Measurements from ENCODE around the gene AMBP. TPM values are rescaled to one million over a fixed set of nuclear protein-coding genes. Genes with fewer than 3 reads are reported as not detected.
A peak's percentile ranks its signal among the peaks of the same experiment; 100 is the strongest.

AMBP gene
- total RNA-seq, 1 donor from 2014 or later = 0.51 TPM

DNA sequence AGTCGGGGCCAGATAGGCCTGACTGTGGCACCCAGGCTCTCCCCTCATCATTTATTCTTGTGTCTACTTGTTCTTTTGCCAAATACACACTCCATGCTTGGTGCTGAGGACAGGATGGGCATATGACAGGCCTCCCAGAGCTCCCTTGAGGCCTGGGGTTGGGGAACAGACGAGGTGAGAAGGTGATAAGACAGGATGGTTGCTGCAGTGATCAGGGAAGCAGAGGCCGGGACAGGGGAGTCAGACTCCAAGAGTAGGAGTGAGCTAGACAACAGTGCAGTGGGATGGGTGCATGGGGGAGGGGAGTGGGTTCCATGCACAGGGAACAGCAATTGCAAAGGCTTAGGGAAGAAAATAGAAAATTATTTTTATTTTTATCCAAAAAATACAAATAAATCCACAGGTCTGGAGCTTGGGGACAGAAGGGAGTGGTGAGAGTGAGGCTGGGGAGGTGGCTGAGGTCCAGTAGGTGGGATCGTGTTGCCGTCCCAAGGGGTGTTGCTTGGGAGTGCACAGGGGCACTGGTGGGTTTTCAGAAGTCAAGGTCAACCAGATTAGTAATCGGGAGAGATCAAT lies 3.4 kb upstream of the AMBP start:
- intact Hi-C loops (cut with DNase I) = loop anchor here (2.0 kb wide), 1 partner anchor 209 kb away; no protein-coding TSS in a partner anchor
- ATAC-seq (ENCODE audit: poor library complexity) (no peak), DNase-seq (no peak)

- no peak for ATAC-seq (ENCODE audit: poor library complexity)
- DNase-seq = no peak
- intact Hi-C loops (cut with DNase I) = no loop called here
These were observed 2.8 kb upstream of the AMBP start for GRCh38 chr9:114080773-114081440.

GRCh38 chr9:114080195-114080772 lies 2.2 kb upstream of the AMBP start:
- DNase-seq = no peak
- intact Hi-C loops (cut with DNase I) = no loop called here
- ATAC-seq (ENCODE audit: poor library complexity) = no peak

GRCh38 chr9:114078781-114079156 lies 669 bp upstream of the AMBP start:
- DNase-seq (no peak), ATAC-seq (ENCODE audit: poor library complexity) (no peak)
- intact Hi-C loops (cut with DNase I) = no loop called here

GRCh38 chr9:114077162-114077837 lies 800 bp downstream of the AMBP start:
- DNase-seq = no peak
- intact Hi-C loops (cut with DNase I) = no loop called here
- no peak for ATAC-seq (ENCODE audit: poor library complexity)

DNA sequence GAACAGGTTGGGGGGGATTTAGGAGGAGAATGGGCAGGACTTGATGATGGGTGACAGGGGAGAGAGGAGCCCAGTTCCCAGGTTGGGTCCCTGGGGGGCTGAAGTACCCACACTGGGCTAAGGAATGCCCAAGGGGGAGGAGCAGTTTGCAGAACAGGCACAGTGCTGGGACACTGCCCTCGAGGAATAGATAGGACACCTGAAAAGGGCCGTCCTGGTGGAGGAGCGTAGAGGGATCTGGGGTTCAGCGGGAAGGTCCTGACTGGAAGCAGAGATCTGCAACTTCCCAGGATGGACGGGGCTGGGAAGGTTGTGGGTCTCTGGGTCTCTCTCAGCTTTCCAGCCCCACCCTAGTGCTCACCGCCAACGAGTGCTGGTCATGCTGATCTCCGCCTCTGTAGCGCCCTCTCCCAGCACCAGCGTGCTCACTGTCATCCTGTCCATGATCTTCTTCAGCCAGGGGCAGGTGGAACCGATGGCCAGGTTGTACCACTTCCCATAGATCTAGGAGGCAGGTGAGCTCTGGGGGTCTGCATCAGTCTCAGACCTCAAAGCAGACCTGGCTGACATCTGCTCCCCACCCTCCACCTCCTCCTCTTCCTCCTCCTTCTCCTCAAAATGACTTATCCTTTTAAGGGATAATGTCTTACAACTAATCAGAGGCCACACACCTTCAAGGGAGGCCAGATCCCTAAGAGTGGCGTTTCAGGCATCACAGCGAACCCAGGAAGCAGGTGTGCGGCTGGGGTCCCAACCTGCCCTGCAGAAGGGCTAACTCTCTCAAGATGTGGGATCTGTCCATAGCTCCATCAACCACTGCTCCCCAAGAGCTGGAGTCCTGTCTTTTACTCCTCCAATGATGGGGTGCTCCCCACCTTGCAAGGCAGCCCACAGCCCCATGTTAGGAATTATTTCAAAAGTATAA lies 1.6 kb downstream of the AMBP start:
- ATAC-seq (ENCODE audit: poor library complexity) (no peak), DNase-seq (no peak)
- intact Hi-C loops (cut with DNase I) = no loop called here

DNA sequence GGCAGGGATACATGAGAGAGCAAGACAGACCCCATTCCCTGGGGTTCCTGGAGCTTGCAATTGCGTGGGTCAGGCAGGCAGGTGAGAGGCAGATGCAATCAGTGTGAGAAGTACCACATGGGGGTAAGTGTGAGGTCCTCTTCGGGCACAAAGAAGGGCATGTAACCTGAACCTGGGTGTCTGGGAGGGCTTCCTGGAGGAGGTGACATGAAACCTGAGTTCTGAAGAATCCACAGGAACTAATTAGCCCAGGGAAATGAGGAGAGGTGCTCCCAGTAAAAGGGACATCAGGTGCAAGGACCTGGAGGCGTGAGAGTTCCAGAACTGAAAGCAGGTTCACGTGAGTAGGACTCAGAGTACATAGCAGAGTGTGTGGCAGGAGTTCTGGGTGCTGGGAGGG lies 2.5 kb downstream of the AMBP start:
- no peak for DNase-seq
- ATAC-seq (ENCODE audit: poor library complexity) = no peak
- intact Hi-C loops (cut with DNase I) = no loop called here

DNA sequence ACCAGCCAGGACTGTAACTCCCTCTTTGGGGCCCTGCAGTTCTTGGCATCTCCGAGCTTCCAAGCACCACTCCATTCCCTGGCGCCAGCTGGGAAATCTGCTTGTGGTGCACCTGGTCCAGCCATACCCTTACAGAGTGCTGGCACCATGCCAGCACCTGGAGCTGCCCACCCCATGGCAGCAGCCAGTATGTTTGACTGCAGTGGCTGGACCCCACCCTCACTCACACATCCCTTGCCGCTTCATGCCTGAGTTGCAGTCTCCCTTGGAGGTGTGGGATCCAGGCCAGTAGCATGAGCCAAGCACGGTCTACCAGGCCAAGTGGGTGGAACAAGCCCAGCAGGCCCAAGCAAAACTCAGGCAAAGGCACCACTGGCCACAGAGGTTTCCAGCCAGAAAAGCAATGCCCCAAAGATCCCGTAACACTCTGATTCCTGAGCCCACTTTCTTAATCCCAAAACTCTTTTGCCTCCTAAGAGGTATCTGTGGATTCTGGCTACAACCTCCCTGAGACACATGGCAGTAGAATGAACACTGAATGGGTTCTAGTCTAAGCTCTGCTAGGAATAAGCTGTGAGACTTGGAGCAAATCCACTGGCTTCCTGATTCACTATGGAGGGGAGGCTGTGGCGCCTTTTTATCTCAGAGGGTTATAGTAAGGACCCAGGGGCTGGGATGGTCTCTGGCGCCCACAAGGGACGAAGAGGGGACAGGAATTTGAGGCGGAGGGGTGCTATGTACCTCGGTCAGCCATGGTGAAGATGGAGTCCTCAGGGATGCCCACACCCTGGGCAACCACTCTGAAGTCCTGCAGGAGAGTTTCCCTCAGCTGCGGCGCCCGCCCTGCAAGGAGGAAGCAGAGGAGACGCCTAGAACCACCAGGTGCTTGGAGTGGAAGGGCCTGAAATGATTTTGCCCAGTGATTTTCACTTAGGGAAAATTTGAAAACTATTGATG lies 5.6 kb downstream of the AMBP start:
- peak; percentile 94 for ATAC-seq (ENCODE audit: poor library complexity)
- DNase-seq = peak; percentile 81
- intact Hi-C loops (cut with DNase I) = no loop called here

GRCh38 chr9:114071197-114071795 lies 6.8 kb downstream of the AMBP start:
- no peak for ATAC-seq (ENCODE audit: poor library complexity)

DNA sequence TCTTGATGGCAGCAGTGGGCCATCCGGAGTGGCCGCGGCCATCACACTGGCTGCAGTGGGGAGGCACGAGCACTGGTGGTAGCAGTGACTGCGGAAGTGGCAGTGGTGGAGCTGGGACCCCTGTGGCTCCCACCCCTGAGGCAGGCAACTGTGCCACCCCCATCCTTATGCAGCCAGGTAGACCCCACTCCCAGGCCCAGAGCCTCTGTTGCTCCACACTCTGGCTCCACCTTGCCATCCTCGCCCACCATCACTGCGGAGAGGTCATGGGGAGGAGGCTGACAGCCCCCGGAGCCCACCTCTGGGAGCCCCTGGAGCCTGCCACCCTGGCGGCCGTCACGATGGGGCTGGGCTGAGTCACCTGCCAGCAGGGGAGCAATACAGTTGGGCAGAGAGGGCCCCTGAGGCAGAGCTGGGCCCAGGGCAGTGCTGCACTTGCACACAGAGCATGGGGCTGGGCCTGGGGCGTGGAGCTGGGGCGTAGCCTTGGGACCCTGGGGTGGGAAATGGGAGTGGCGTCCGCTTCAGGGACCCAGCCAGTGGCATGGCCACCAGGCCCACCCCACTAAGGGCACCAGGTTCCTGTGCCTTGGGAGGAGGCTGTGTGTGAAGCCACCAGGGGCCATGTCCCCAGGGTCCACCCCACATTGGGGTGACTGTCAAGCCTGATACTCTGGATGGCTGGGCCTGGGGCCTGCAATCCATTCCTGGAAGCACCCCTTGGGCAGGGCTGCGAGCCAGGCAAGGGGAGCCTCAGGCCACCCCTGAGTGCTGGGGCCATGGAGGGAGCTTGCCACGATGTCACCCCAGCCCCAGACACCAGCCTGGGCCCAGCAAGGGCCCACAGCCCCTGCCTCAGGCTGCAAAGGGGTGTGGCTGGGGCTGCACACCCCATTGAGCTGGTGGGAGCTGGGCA lies 7.7 kb downstream of the AMBP start:
- intact Hi-C loops (cut with DNase I) = no loop called here
- ATAC-seq (ENCODE audit: poor library complexity) = no peak
- DNase-seq = no peak

More at GRCh38 chr9:114071197-114071795, 6.8 kb downstream of the AMBP start:
- intact Hi-C loops (cut with DNase I) = no loop called here
- DNase-seq = no peak

DNA sequence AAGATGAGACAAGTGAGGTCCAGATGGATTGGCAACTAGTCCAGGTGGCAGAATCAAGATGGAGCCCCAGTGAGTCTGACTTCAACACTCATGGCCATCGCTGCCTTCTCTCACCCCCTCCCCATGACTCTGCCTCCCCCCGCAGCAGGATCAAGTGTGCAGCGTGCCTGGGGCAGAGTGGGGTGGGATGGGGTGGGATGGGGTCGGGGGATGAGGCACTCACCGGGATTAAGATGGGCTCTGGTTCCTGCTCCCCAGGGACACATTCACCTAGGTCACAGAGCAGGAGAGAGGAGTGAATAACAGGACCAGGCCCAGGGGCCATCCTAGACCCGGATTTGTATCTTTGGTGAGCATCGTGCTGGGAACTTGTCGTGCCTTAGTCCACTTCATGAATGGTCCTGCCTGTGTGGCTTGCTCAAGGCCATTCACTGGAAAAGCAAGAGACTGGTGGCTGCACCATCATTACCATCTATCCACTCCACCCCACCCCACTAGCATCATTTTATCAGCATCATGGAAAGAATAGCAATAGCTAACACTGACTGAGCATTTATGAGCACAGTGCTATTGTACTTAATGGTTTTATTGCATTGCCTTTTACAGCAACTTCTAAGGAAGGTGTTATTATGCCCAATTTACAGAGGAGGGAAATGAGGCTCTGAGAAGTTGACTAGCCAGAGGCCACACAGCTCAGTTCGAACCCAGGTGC lies 8.5 kb downstream of the AMBP start:
- DNase-seq (no peak), ATAC-seq (ENCODE audit: poor library complexity) (no peak)
- intact Hi-C loops (cut with DNase I) = no loop called here

- intact Hi-C loops (cut with DNase I) = no loop called here
- DNase-seq = no peak
- no peak for ATAC-seq (ENCODE audit: poor library complexity)
These were observed 12.8 kb downstream of the AMBP start for GRCh38 chr9:114065304-114065703.

DNA sequence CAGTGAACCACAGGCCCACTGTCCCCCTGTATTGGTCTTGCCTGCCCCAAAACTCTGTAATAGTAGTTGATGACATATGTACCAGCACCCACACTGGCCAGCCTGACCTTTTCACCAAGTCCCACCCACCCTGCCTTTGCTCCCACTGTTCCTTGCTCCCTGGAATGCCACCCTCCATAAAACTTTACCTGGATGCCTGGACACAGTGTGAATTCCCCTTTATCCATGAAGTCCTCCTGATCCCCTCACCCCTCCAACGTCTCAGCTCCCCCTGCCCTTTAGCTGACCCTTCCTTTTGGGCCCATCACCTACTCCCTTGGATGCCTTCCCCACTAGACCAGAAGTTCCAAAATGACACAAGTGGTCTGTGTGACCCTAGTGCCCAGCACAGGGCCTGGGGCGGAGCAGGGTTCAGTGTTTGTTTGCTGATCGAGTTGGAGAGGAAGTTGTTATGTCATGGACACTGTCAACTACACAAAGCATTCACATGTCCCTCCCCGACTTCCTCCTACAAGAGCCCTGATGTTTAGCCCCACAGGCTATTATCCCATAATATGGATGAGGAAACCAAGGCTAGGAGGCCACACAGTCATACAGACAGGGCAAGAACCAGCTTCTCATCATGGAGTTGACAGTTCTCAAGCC lies 16.1 kb downstream of the AMBP start:
- intact Hi-C loops (cut with DNase I) = no loop called here
- ATAC-seq (ENCODE audit: poor library complexity) = no peak
- no peak for DNase-seq

DNA sequence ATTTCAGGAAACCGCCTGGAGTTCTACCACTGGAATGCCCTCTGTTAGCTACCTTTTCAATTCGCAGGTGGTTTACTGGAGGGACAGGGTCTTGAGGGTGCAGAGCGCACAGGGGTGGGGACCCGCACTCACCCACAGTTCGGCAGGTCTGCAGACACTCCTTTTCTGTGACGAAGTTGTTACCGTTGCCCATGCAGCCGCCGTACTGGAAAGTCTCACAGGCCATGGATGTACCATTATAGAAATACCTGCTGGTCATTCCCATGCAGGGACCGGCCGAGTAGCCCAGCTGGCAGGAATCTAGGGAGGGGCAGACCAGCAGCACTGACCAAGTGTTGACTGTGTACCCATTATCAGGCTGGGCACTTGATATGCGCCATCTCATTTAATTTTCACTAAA lies 16.8 kb downstream of the AMBP start:
- DNase-seq = no peak
- no peak for ATAC-seq (ENCODE audit: poor library complexity)
- intact Hi-C loops (cut with DNase I) = no loop called here

DNA sequence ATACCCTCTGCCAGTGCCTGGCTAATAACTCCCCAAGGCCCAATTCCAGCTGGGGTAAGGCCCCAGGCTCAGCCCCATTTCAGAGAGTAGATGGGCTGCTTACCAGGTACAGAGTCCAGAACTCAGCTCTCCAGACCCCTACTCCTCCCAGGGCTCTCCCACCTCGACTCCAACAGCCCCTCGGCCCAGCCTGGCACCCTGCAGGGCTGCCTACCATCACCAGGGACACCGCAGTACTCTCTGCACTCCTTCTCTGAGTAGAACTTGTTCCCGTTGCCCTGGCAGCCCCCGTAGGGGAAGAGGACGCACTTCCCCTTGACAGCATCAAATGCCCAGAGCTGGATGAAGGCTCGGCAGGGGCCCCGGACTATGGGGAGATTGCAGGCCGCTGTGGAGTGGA lies 17.4 kb downstream of the AMBP start:
- ATAC-seq (ENCODE audit: poor library complexity) = no peak
- intact Hi-C loops (cut with DNase I) = no loop called here
- DNase-seq = no peak
